GM12878 (cell line): ENCODE measurements around the gene USP35. TPM values are rescaled to one million over a fixed set of nuclear protein-coding genes. Genes with fewer than 3 reads are reported as not detected.

Experiments used
- ATAC-seq: fragments of 200-7000 bp; cut with Tn5 transposase; 3 replicates; pipeline ENCODE4 v1.9.1; 2020; ENCODE audit warnings: mild to moderate bottlenecking, moderate library complexity
- BruUV-seq: library from RNA; stranded (reverse); fragments of 400-500 nt; replicated peaks from 2 replicates; lab custom pipeline; 2021; lab: Mats Ljungman, UMichigan
- CTCF ChIA-PET: fragments of 300-600 bp; sonication (Branson Sonifier 250); formaldehyde crosslinking; extraction: SDS; loops from one replicate; lab custom pipeline; 2021; ENCODE audit warnings: inconsistent platforms; lab: Yijun Ruan, JAX
- POLR2A ChIA-PET: fragments of 350-600 bp; formaldehyde crosslinking; extraction: SDS; loops from one replicate; lab custom pipeline; 2021; ENCODE audit warnings: inconsistent platforms; lab: Charles Lee
- RAD21 ChIA-PET: fragments of 300-600 bp; sonication (Branson Sonifier 250); formaldehyde crosslinking; loops from one replicate; lab custom pipeline; 2023; ENCODE audit warnings: antibody characterized with exemption; ENCODE audit not compliant: unreplicated experiment; lab: Charles Lee
- SMC1A ChIA-PET: fragments of 300-600 bp; sonication (Branson Sonifier 250); formaldehyde crosslinking; loops from one replicate; lab custom pipeline; 2023; ENCODE audit not compliant: unreplicated experiment, uncharacterized antibody; lab: Charles Lee
- DNase-seq: peaks from one replicate; pipeline ENCODE4 v3.0.0-alpha.2; 2011; ENCODE audit warnings: low read depth, low spot score
- FAIRE-seq: peaks from 3 replicates; lab custom pipeline; 2011; peaks lifted over from hg19 to GRCh38; lab: Jason Lieb, UNC
- H2AFZ ChIP-seq: 2 replicates; pipeline ENCODE4 v1.6.0; 2011; ENCODE audit warnings: low read depth, low read length, control low read depth; ENCODE audit not compliant: control insufficient read depth
- H3K27ac ChIP-seq: 2 replicates; pipeline ENCODE4 v1.5.1; 2011; ENCODE audit warnings: control low read depth; ENCODE audit not compliant: control insufficient read depth, insufficient read depth
- H3K27me3 ChIP-seq, 2 experiments: replicated peaks in 1 of 2; 2 replicates each; pipeline versions ENCODE4 v1.6.0 to v1.6.1; 2011; ENCODE audit warnings: low read length in 1 of 2; ENCODE audit not compliant: control insufficient read depth in 2 of 2, insufficient read depth in 2 of 2
- H3K36me3 ChIP-seq, 2 experiments: 2 replicates each; pipeline ENCODE4 v1.5.1; 2011; ENCODE audit warnings: low read length in 1 of 2; ENCODE audit not compliant: control insufficient read depth in 2 of 2, insufficient read depth in 2 of 2
- H3K4me1 ChIP-seq: 2 replicates; pipeline ENCODE4 v1.6.1; 2011; ENCODE audit warnings: mild to moderate bottlenecking, low read length, moderate library complexity, mixed read lengths; ENCODE audit not compliant: control insufficient read depth, insufficient read depth
- H3K4me2 ChIP-seq: 2 replicates; pipeline ENCODE4 v1.6.0; 2011; ENCODE audit warnings: control low read depth; ENCODE audit not compliant: control insufficient read depth, insufficient read depth
- H3K4me3 ChIP-seq: fragments of 200-600 bp; sonication (generic); 2 replicates; pipeline ENCODE4 v1.5.1; 2016
- H3K79me2 ChIP-seq: 2 replicates; pipeline ENCODE4 v1.6.0; 2011; ENCODE audit warnings: low read length; ENCODE audit not compliant: control insufficient read depth, insufficient read depth
- H3K9ac ChIP-seq: 2 replicates; pipeline ENCODE4 v1.8.0; 2011; ENCODE audit warnings: low read length, control low read depth, mixed read lengths; ENCODE audit not compliant: control insufficient read depth, insufficient read depth
- H3K9me3 ChIP-seq: replicated peaks from 3 replicates; pipeline ENCODE4 v1.5.1; 2011; ENCODE audit warnings: mild to moderate bottlenecking, low read length; ENCODE audit not compliant: control insufficient read depth, insufficient read depth
- H4K20me1 ChIP-seq: 2 replicates; pipeline ENCODE4 v1.6.0; 2011; ENCODE audit not compliant: control insufficient read depth, insufficient read depth
- CBFB ChIP-seq: IDR thresholded peaks from 2 replicates; pipeline ENCODE4 v1.6.1; 2016; ENCODE audit warnings: antibody characterized with exemption, low read depth
- CTCF ChIP-seq, 3 experiments: IDR thresholded peaks in 2 of 3; conservative IDR thresholded peaks in 1 of 3; 2 replicates each; pipeline ENCODE4 v1.5.1; 2011; ENCODE audit warnings: low read depth in 3 of 3, low read length in 3 of 3, mild to moderate bottlenecking in 3 of 3, control low read depth in 2 of 3, moderate library complexity in 2 of 3, inconsistent platforms in 1 of 3, mixed read lengths in 1 of 3; ENCODE audit not compliant: control insufficient read depth in 2 of 3, insufficient read depth in 1 of 3; ENCODE audit errors: extremely low read depth in 1 of 3
- E4F1 ChIP-seq: fragments of 450-650 bp; IDR thresholded peaks from 2 replicates; pipeline ENCODE4 v1.6.1; 2018; ENCODE audit warnings: borderline replicate concordance, mild to moderate bottlenecking; ENCODE audit not compliant: partially characterized antibody
- EED ChIP-seq: sonication (generic); IDR thresholded peaks from 2 replicates; pipeline ENCODE4 v1.6.1; 2016; ENCODE audit warnings: antibody characterized with exemption, low read depth
- FOXK2 ChIP-seq: fragments of 450-650 bp; IDR thresholded peaks from 2 replicates; pipeline ENCODE4 v1.6.1; 2017; ENCODE audit warnings: mild to moderate bottlenecking, moderate library complexity
- GATAD2B ChIP-seq: fragments of 450-650 bp; conservative IDR thresholded peaks from 2 replicates; pipeline ENCODE4 v1.6.1; 2017; ENCODE audit warnings: low read depth, mild to moderate bottlenecking, moderate library complexity
- IRF5 ChIP-seq: fragments of 450-650 bp; IDR thresholded peaks from 2 replicates; pipeline ENCODE4 v1.6.1; 2017; ENCODE audit warnings: borderline replicate concordance
- NFIC ChIP-seq: IDR thresholded peaks from 2 replicates; pipeline ENCODE4 v1.6.1; 2012; ENCODE audit warnings: low read depth, mild to moderate bottlenecking, inconsistent platforms, low read length, moderate library complexity
- NR2F1 ChIP-seq: fragments of 450-650 bp; conservative IDR thresholded peaks from 2 replicates; pipeline ENCODE4 v1.6.1; 2017; ENCODE audit warnings: mild to moderate bottlenecking
- NRF1 ChIP-seq: conservative IDR thresholded peaks from 2 replicates; pipeline ENCODE4 v1.6.1; 2011; ENCODE audit warnings: mild to moderate bottlenecking, low read depth, low read length, improper control_type of control experiment
- RBBP5 ChIP-seq: fragments of 200-600 bp; sonication (generic); conservative IDR thresholded peaks from 2 replicates; pipeline ENCODE4 v1.6.1; 2016
- REST ChIP-seq: IDR thresholded peaks from 2 replicates; pipeline ENCODE4 v1.6.1; 2012; ENCODE audit warnings: mild to moderate bottlenecking, low read depth, low read length
- SIN3A ChIP-seq: IDR thresholded peaks from 2 replicates; pipeline ENCODE4 v1.6.1; 2012; ENCODE audit warnings: low read depth, low read length, improper control_type of control experiment
- SUZ12 ChIP-seq: fragments of 200-600 bp; sonication (generic); IDR thresholded peaks from one replicate; pipeline ENCODE4 v1.6.1; 2018; ENCODE audit warnings: antibody characterized with exemption, mild to moderate bottlenecking; ENCODE audit not compliant: unreplicated experiment
- TARDBP ChIP-seq: IDR thresholded peaks from 2 replicates; pipeline ENCODE4 v1.6.1; 2016; ENCODE audit warnings: borderline replicate concordance
- YBX1 ChIP-seq: fragments of 450-650 bp; IDR thresholded peaks from 2 replicates; pipeline ENCODE4 v1.6.1; 2016; ENCODE audit warnings: antibody characterized with exemption
- WGBS: methylation state at CpG from one replicate; pipeline ENCODE4 v1.1.6; 2016; ENCODE audit warnings: low lambda C conversion rate; ENCODE audit not compliant: insufficient replicate concordance, insufficient coverage; ENCODE audit errors: missing lambda C conversion rate; 5-methylcytosine and 5-hydroxymethylcytosine counted together
- in situ Hi-C: fragments of 300-500 bp; cut with MboI; formaldehyde crosslinking; loops from 9 replicates; pipeline ENCODE4 v1.14.3; 2018; ENCODE audit warnings: mixed read lengths
- intact Hi-C: fragments of 100-400 bp; cut with micrococcal nuclease; formaldehyde crosslinking; loops from one replicate; pipeline ENCODE4 v1.14.2; 2022; ENCODE audit not compliant: unreplicated experiment
- polyA plus RNA-seq, 11 experiments: library from polyadenylated mRNA; depleted of rRNA in 4 of 11; unstranded in 6 of 11; stranded (reverse) in 5 of 11; fragments of >200 nt; fragmentation: Nextera tagmentation in 4 of 11; fragmentation: Illumina TruSeq in 1 of 11; extraction: Ambion mirVana in 4 of 11; extraction: Trizol in 1 of 11; gene quantifications; 1 replicate in 1 of 11; 2 replicates in 10 of 11; pipeline versions ENCODE4 v1.2.1 to v1.2.3, GENCODE V29; 2011 to 2016; ENCODE audit warnings: inconsistent platforms in 2 of 11, missing spikeins in 2 of 11, low read depth in 1 of 11
- total RNA-seq, 4 experiments: library from RNA; depleted of rRNA in 3 of 4; stranded (reverse); fragments of >200 nt in 3 of 4; fragmentation: Illumina TruSeq in 1 of 4; extraction: Trizol in 1 of 4; gene quantifications; 2 replicates each; pipeline versions ENCODE4 v1.2.1 to v1.2.3, GENCODE V29; 2013 to 2021

The USP35 gene
- total and polyA plus RNA-seq, 10 of the 15 experiments (the other 5 are each of a cell fraction or from before 2014, with no cell fraction given), result 0.13 to 6.4 (median 3.1) TPM; not detected in 1

GRCh38 chr11:78224906-78225420 is 36.2 kb downstream of the USP35 start:
- H3K79me2 ChIP-seq, result no peaks in the 10 kb centered on the region
- ChIA-PET SMC1A (interaction anchor here (1.0 to 1.7 kb wide), 2 partner anchors 316 to 340 kb away, joined by 4 to 5 read pairs; no protein-coding TSS in a partner anchor), RAD21 (interaction anchor here (2.0 to 5.2 kb wide), 2 partner anchors 203 to 341 kb away, joined by 5 to 124 read pairs; no protein-coding TSS in a partner anchor), CTCF (interaction anchor here (0.7 to 8.1 kb wide), 3 partner anchors 110 to 341 kb away, joined by 3 to 181 read pairs (median 4); no protein-coding TSS in a partner anchor), POLR2A (no interaction called here)
- H3K27me3 ChIP-seq, result no peaks in the 10 kb centered on the region
- H3K9ac ChIP-seq, result no peak overlapping the region
- H4K20me1 ChIP-seq, result no peaks in the 10 kb centered on the region
- H3K4me2 ChIP-seq, result no peak overlapping the region
- WGBS, result 90% methylated on average over 7 of the region's 7 CpGs
- H3K4me3 ChIP-seq, result no peak overlapping the region
- in situ Hi-C loops, result loop anchor here (5.0 kb wide), 1 partner anchor 337 kb away; no protein-coding TSS in a partner anchor
- no peaks in the 10 kb centered on the region for H3K9me3 ChIP-seq
- FAIRE-seq, result no peak
- no peak overlapping the region for H3K27ac ChIP-seq
- intact Hi-C loops, result no loop called here
- no TSS peak for BruUV-seq
- DNase-seq, result no peak
- H3K36me3 ChIP-seq, result 0 out of 4 replicates have a peak, but pooled peaks cover 0 to 3% of the 10 kb centered on the region in 2 experiments
- H3K4me1 ChIP-seq, result peaks cover 60% of the 10 kb centered on the region
- no peak overlapping the region for H2AFZ ChIP-seq
- no peak for ATAC-seq
- TF ChIP-seq IRF5 (no peak), YBX1 (no peak), NR2F1 (no peak), NRF1 (no peak), NFIC (no peak), E4F1 (no peak), CBFB (no peak), FOXK2 (no peak), RBBP5 (no peak), CTCF (IDR thresholded peaks at IDR 0.05 in 2 of 3, conservative IDR thresholded peaks at IDR 0.05 in 1 of 3; ENCODE audit: control insufficient read depth in 2 of 3, extremely low read depth in 1 of 3, insufficient read depth in 1 of 3, low read depth in 3 of 3, low read length in 3 of 3) (no peak), EED (no peak), TARDBP (no peak), REST (no peak), SIN3A (no peak), SUZ12 (no peak), GATAD2B (no peak)
